ENCODE measurements around the gene ZFP36L1. TPM values are rescaled to one million over a fixed set of nuclear protein-coding genes. Genes with fewer than 3 reads are reported as not detected.

ZFP36L1 gene
- total RNA-seq, 1 donor, result 24.2 TPM

DNA sequence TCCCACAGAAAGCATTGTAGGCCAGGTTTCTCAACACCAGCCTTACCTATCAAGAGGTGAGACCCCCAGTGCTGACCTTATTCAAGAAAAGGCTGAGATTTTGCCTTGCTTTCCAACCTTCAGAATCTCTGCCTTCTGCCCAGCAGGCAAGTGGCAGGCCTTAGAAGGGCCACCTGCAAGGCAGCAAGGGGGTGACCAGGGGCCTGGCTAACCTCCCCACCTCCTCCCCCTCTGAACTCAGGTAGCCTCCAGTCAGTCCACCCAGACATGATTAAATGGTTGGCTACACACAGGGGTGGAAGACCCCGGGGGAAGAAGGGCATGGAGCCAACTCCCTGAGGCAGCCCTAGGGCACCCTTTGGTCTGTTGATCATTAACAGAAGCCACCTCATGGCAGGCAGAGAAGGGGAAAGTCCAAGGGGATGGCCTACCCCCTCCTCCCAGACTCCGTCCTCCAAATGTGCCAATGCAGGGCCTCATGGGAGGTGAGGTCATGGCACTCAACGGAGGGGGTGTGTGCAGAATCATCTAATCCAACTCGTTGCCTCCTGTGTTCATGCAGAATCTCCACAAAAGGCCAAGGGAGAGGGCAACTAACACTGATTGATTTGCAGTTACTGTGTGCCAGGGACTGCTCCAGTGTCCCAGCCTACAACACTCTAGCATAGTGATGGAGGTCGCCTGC is 8.5 kb downstream of the ZFP36L1 start:
- TF ChIP-seq, protein P1, sequence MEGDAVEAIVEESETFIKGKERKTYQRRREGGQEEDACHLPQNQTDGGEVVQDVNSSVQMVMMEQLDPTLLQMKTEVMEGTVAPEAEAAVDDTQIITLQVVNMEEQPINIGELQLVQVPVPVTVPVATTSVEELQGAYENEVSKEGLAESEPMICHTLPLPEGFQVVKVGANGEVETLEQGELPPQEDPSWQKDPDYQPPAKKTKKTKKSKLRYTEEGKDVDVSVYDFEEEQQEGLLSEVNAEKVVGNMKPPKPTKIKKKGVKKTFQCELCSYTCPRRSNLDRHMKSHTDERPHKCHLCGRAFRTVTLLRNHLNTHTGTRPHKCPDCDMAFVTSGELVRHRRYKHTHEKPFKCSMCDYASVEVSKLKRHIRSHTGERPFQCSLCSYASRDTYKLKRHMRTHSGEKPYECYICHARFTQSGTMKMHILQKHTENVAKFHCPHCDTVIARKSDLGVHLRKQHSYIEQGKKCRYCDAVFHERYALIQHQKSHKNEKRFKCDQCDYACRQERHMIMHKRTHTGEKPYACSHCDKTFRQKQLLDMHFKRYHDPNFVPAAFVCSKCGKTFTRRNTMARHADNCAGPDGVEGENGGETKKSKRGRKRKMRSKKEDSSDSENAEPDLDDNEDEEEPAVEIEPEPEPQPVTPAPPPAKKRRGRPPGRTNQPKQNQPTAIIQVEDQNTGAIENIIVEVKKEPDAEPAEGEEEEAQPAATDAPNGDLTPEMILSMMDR (IDR thresholded peaks at IDR 0.05; ENCODE audit: insufficient read depth, low read depth, low read length), result no peak
- no peak overlapping the region for H3K4me3 ChIP-seq (ENCODE audit: low read depth, low read length)
- no peak for DNase-seq (ENCODE audit: low read depth)

DNA sequence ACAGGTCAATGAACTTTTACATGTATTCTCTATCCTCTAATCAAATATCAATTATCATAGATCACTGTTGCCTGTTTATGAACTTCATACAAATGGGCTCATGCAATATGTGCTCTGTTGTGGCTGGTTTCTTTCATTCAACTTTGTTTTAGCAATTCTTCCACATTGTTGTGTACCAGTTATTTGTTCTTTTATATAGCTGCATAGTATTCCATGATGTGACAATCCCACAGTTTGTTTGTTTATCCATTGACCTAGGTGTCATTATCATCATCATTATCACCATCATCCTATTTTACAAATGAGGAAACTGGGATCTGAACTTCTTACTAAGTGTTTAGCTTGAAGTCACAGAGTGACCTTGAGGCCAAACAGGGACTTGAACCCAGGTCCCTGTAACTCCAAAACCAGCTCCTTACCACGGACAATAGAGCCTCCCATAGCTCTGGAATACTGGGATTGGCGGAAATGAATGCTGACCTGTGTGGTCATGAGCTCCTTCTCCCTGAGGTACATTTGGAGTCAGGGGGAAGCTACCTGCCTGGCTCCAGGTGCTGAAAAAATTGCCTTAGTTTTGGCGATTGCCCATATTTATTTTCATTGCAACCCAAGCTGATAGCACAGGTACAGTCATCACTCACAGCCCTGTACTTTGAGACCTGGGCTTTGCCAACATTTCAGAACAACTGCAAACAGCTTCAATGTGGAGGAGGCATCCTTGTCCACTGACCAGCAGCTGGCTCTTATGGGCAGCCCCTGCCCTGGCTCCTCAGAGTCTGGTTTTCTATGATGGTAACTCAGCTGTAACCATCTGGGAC is 9.2 kb downstream of the ZFP36L1 start:
- TF ChIP-seq, protein P1 (IDR thresholded peaks at IDR 0.05; ENCODE audit: insufficient read depth, low read depth, low read length), result no peak
- no peak overlapping the region for H3K4me3 ChIP-seq (ENCODE audit: low read depth, low read length)
- no peak for DNase-seq (ENCODE audit: low read depth)

DNA sequence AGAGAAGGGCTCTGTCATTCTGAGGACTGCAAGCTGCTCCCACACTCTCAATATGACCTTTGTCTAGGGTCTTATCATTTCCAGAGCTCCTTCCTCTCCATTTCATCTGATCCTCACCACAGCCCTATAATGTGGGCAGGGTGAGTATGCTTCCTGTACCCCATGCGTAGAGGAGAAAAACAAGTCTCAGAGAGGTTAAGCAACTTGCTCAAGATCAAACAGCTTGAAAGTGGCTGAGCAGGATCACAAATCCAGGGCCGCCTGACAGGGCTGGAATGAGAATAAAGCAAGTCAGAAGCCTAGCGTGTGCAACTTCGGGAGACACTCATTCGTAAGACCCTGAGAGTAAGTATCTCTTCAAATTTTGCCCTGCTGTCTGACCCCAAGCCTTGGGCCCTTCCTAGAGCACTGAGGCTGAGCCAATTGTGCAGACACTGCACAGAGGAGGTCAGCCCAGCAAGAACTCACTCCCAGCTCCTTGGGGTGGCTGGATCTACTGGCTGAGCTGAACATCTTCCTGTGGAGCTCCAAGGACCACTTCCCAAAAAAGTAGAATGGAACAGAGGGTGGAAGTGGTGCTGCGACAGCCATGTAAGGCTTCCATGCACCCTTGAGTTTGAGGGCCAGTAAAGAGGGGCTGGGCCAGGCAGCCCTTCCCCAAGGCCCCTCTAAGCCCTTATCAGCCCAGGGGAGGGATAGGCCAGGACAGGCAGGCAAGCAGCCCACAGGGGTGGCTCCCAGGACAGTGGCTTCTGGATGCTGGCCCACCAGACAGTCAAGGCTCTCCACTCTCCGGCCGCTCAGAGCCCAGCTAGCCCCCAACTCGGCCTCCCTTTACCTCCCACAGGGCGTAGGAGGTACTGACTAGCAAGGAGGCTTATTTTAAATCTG is 10.5 kb downstream of the ZFP36L1 start:
- H3K4me3 ChIP-seq (ENCODE audit: low read depth, low read length), result no peak overlapping the region
- TF ChIP-seq, protein P1 (IDR thresholded peaks at IDR 0.05; ENCODE audit: insufficient read depth, low read depth, low read length), result no peak
- DNase-seq (ENCODE audit: low read depth), result no peak

DNA sequence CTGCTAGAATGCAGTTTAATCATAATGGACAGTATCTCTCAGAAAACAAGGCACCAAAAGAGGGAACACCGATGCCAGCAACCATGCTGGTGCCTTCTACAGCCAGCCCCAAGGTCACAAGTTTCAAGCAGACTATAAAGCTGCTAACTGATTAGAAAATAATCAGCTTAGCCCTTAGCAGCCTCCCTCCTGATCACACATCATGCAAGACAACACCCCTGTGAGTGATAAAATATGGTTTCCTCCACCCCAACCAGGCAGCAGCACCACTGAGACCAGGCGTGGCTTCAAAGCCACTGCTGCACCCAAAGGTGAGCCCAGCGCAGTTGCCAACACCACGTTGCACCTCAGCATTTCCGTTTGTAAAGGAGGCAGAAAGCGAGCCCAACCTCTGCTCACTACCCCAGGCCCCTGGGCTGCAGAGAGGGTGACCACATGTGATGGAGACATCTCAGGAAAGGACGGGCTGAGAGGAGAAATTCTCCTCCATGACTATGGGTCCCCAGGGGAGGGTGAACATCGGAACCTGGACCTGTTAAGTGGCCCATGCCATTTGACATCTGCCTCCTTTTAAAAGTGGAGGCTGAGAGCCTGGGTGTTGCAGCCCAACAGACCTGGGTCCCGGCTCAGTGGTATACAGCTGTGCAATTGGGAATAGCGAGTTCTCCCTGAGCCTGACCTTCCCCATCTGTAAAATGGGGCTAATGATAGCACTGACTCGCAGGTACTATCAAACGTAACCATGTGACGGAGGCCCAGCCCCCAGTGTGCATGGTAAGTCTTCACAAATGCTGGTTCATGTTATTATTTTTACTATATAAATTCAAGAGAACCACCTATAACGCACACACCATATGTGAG is 11.5 kb downstream of the ZFP36L1 start:
- DNase-seq (ENCODE audit: low read depth), result no peak
- H3K4me3 ChIP-seq (ENCODE audit: low read depth, low read length), result no peak overlapping the region
- TF ChIP-seq, protein P1 (IDR thresholded peaks at IDR 0.05; ENCODE audit: insufficient read depth, low read depth, low read length), result no peak

DNA sequence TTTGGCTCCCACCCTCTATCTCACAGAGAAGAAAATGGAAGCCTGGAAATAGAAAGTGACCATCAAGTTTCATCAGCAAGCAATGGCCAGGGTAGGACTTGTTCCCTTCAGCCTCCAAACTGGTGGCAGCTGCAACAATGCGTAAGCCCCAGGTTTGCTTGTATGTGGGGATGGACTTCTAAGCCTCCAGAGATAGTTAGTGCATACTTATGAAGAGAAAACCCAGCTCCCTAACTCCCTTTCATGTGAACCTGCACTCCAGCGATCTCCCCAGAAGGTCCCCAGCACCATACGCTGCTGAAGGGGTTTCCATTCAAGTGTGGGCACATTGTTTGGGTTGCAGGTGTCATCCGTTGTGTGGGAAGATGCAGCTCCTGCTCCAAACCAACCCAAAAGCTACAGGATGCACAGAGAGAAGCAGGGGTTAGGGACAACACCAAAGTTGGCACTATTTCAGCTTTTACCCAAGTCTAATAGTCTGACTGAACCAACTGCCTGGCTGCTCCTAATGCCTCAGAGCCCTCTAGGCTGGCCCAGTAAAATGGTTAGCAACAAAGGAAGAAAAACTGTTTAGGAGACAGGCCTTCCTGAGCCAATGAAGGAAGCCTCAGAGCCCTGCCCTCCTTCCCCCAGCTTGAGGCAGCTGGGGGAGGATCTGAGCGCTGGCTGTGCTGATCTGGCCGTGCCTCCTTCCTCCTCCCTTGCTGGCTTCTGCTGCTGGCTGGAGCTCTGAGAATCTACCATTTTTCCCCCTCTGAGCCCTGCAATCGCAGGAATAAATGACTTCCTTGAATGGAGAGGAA is 12.3 kb downstream of the ZFP36L1 start:
- peak; percentile 72 for DNase-seq (ENCODE audit: low read depth)
- H3K4me3 ChIP-seq (ENCODE audit: low read depth, low read length), result no peak overlapping the region
- TF ChIP-seq, protein P1 (IDR thresholded peaks at IDR 0.05; ENCODE audit: insufficient read depth, low read depth, low read length), result no peak
